Keratinocyte (primary cell): ENCODE measurements around the gene PANK3. TPM values are rescaled to one million over a fixed set of nuclear protein-coding genes. Genes with fewer than 3 reads are reported as not detected.

Experiments used
- DNase-seq: peaks from one replicate; pipeline ENCODE4 v3.0.0-alpha.2; 2011; ENCODE audit warnings: low read depth, missing footprints, low spot score
- FAIRE-seq: peaks from 2 replicates; lab custom pipeline; 2011; peaks lifted over from hg19 to GRCh38; lab: Jason Lieb, UNC
- H2AFZ ChIP-seq: 2 replicates; pipeline ENCODE4 v1.6.0; 2012; ENCODE audit warnings: low read length, control low read depth, inconsistent platforms; ENCODE audit not compliant: control insufficient read depth
- H3K27ac ChIP-seq: 2 replicates; pipeline ENCODE4 v1.5.1; 2011; ENCODE audit warnings: low read length; ENCODE audit not compliant: control insufficient read depth, insufficient read depth
- H3K27me3 ChIP-seq: 3 replicates; pipeline ENCODE4 v1.6.0; 2011; ENCODE audit warnings: low read length; ENCODE audit not compliant: control insufficient read depth, insufficient read depth; ENCODE audit errors: extremely low read depth
- H3K36me3 ChIP-seq, 2 experiments: 2 replicates in 1 of 2; 3 replicates in 1 of 2; pipeline ENCODE4 v1.5.1; 2011; ENCODE audit warnings: low read length in 2 of 2, mild to moderate bottlenecking in 1 of 2; ENCODE audit not compliant: control insufficient read depth in 2 of 2, insufficient read depth in 2 of 2; ENCODE audit errors: extremely low read depth in 1 of 2
- H3K4me1 ChIP-seq: 3 replicates; pipeline ENCODE4 v1.5.1; 2011; ENCODE audit warnings: low read length; ENCODE audit not compliant: control insufficient read depth, insufficient read depth; ENCODE audit errors: extremely low read depth
- H3K4me2 ChIP-seq: 3 replicates; pipeline ENCODE4 v1.6.0; 2011; ENCODE audit warnings: low read depth, low read length; ENCODE audit not compliant: control insufficient read depth, insufficient read depth; ENCODE audit errors: extremely low read depth
- H3K4me3 ChIP-seq, 3 experiments: fragments of 200-600 bp in 1 of 3; sonication (generic) in 1 of 3; 2 replicates in 2 of 3; 3 replicates in 1 of 3; pipeline ENCODE4 v1.5.1; 2011 to 2016; ENCODE audit warnings: low read length in 3 of 3, mild to moderate bottlenecking in 3 of 3, control low read depth in 2 of 3, inconsistent platforms in 1 of 3, low read depth in 1 of 3, mixed read lengths in 1 of 3, mixed run types in 1 of 3, moderate library complexity in 1 of 3; ENCODE audit not compliant: control insufficient read depth in 2 of 3, insufficient read depth in 2 of 3; ENCODE audit errors: extremely low read depth in 1 of 3
- H3K79me2 ChIP-seq: 2 replicates; pipeline ENCODE4 v1.6.0; 2012; ENCODE audit warnings: low read length; ENCODE audit not compliant: control insufficient read depth, insufficient read depth
- H3K9ac ChIP-seq: 3 replicates; pipeline ENCODE4 v1.6.0; 2011; ENCODE audit warnings: low read length; ENCODE audit not compliant: control insufficient read depth, insufficient read depth; ENCODE audit errors: extremely low read depth
- H3K9me1 ChIP-seq: 3 replicates; pipeline ENCODE4 v1.6.0; 2011; ENCODE audit warnings: low read length; ENCODE audit not compliant: control insufficient read depth, insufficient read depth; ENCODE audit errors: extremely low read depth
- H3K9me3 ChIP-seq: 2 replicates; pipeline ENCODE4 v1.5.1; 2012; ENCODE audit warnings: low read depth, low read length; ENCODE audit not compliant: control insufficient read depth
- H4K20me1 ChIP-seq: 3 replicates; pipeline ENCODE4 v1.6.0; 2011; ENCODE audit warnings: low read length; ENCODE audit not compliant: control insufficient read depth, insufficient read depth; ENCODE audit errors: extremely low read depth
- CTCF ChIP-seq, 3 experiments: IDR thresholded peaks in 1 of 3; conservative IDR thresholded peaks in 1 of 3; optimal IDR thresholded peaks in 1 of 3; 2 replicates in 2 of 3; 3 replicates in 1 of 3; pipeline versions ENCODE3 to v1.5.1; 2011; ENCODE audit warnings: low read length in 3 of 3, mild to moderate bottlenecking in 3 of 3, moderate library complexity in 2 of 3, control low read depth in 1 of 3, inconsistent platforms in 1 of 3; ENCODE audit not compliant: insufficient read depth in 2 of 3; ENCODE audit errors: extremely low read depth in 1 of 3
- EZH2 ChIP-seq: IDR thresholded peaks from one replicate; pipeline ENCODE4 v1.6.1; 2012; ENCODE audit warnings: inconsistent platforms, mild to moderate bottlenecking, low read length, moderate library complexity
- dilution Hi-C: fragments of 300-500 bp; cut with MboI; formaldehyde crosslinking; loops from one replicate; pipeline ENCODE4 v1.7.0; 2020; ENCODE audit warnings: low sequenced_read_pairs; ENCODE audit not compliant: extremely low pct_ligation_motif_present
- polyA plus RNA-seq, 5 experiments: library from polyadenylated mRNA; depleted of rRNA in 3 of 5; stranded (reverse) in 3 of 5; stranded (forward) in 1 of 5; unstranded in 1 of 5; fragments of >200 nt; gene quantifications; 1 replicate in 1 of 5; 2 replicates in 3 of 5; 3 replicates in 1 of 5; pipeline versions ENCODE4 v1.2.1 to v1.2.3, GENCODE V29; 2011 to 2012; ENCODE audit warnings: missing spikeins in 2 of 5, low read depth in 1 of 5, low replicate concordance in 1 of 5

Gene PANK3
- polyA plus RNA-seq, 1 donor (not counting 4 experiments of a cell fraction or from before 2014, with no cell fraction given): 39.6 TPM

GRCh38 chr5:168600409-168600808, 21.2 kb upstream of the PANK3 start:
- Histone ChIP-seq H4K20me1 (no peaks in the 10 kb centered on the region), H3K9me1 (no peaks in the 10 kb centered on the region), H3K27me3 (no peaks in the 10 kb centered on the region), H3K4me1 (no peaks in the 10 kb centered on the region), H3K27ac (no peak overlapping the region), H2AFZ (no peak overlapping the region), H3K9ac (no peak overlapping the region), H3K79me2 (no peaks in the 10 kb centered on the region), H3K4me3 (no peak overlapping the region), H3K36me3 (no peaks in the 10 kb centered on the region), H3K4me2 (no peak overlapping the region), H3K9me3 (no peaks in the 10 kb centered on the region)
- DNase-seq (no peak), FAIRE-seq (no peak)
- no peak for TF ChIP-seq CTCF (optimal IDR thresholded peaks at IDR 0.05 in 1 of 3, IDR thresholded peaks at IDR 0.05 in 1 of 3, conservative IDR thresholded peaks at IDR 0.05 in 1 of 3; ENCODE audit: extremely low read depth in 1 of 3, insufficient read depth in 2 of 3, low read length in 3 of 3)
- TF ChIP-seq EZH2: no peak
- dilution Hi-C loops: no loop called here

GRCh38 chr5:168599826-168600225, 20.7 kb upstream of the PANK3 start:
- H3K4me3 ChIP-seq: no peak overlapping the region
- no peak overlapping the region for H3K27ac ChIP-seq
- no peaks in the 10 kb centered on the region for H4K20me1 ChIP-seq

More at GRCh38 chr5:168599826-168600225, 20.7 kb upstream of the PANK3 start:
- Histone ChIP-seq H3K9me3 (no peaks in the 10 kb centered on the region), H3K4me1 (no peaks in the 10 kb centered on the region), H3K27me3 (no peaks in the 10 kb centered on the region), H3K9ac (no peak overlapping the region), H3K4me2 (no peak overlapping the region), H3K9me1 (no peaks in the 10 kb centered on the region), H3K79me2 (no peaks in the 10 kb centered on the region), H3K36me3 (no peaks in the 10 kb centered on the region), H2AFZ (no peak overlapping the region)
- DNase-seq (no peak), FAIRE-seq (no peak)
- TF ChIP-seq EZH2 (no peak), CTCF (optimal IDR thresholded peaks at IDR 0.05 in 1 of 3, IDR thresholded peaks at IDR 0.05 in 1 of 3, conservative IDR thresholded peaks at IDR 0.05 in 1 of 3; ENCODE audit: extremely low read depth in 1 of 3, insufficient read depth in 2 of 3, low read length in 3 of 3) (no peak)
- dilution Hi-C loops: no loop called here
